ENCODE measurements around the gene CDHR2. TPM values are rescaled to one million over a fixed set of nuclear protein-coding genes. Genes with fewer than 3 reads are reported as not detected.

The CDHR2 gene
- total and polyA plus RNA-seq, 12 donors, result 0.03 to 0.22 (median 0.19) TPM; not detected in 9

- TF ChIP-seq, protein P1, sequence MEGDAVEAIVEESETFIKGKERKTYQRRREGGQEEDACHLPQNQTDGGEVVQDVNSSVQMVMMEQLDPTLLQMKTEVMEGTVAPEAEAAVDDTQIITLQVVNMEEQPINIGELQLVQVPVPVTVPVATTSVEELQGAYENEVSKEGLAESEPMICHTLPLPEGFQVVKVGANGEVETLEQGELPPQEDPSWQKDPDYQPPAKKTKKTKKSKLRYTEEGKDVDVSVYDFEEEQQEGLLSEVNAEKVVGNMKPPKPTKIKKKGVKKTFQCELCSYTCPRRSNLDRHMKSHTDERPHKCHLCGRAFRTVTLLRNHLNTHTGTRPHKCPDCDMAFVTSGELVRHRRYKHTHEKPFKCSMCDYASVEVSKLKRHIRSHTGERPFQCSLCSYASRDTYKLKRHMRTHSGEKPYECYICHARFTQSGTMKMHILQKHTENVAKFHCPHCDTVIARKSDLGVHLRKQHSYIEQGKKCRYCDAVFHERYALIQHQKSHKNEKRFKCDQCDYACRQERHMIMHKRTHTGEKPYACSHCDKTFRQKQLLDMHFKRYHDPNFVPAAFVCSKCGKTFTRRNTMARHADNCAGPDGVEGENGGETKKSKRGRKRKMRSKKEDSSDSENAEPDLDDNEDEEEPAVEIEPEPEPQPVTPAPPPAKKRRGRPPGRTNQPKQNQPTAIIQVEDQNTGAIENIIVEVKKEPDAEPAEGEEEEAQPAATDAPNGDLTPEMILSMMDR (IDR thresholded peaks at IDR 0.05), result no peak
- DNase-seq (no peak), ATAC-seq (no peak)
- Histone ChIP-seq H3K27me3 (no peaks in the 10 kb centered on the region), H3K27ac (no peak overlapping the region), H3K4me3 (no peak overlapping the region), H3K36me3 (peaks cover 0 to 13% (median 4%) of the 10 kb centered on the region in 9 donors), H3K4me1 (no peaks in the 10 kb centered on the region), H3K9me3 (no peaks in the 10 kb centered on the region)
- intact Hi-C loops (cut with DNase I), result no loop called here
- 66 to 71% methylated on average over 11 of the region's 11 CpGs for WGBS, 2 donors
These were observed 34.7 kb upstream of the CDHR2 start for GRCh38 chr5:176514244-176514950.

DNA sequence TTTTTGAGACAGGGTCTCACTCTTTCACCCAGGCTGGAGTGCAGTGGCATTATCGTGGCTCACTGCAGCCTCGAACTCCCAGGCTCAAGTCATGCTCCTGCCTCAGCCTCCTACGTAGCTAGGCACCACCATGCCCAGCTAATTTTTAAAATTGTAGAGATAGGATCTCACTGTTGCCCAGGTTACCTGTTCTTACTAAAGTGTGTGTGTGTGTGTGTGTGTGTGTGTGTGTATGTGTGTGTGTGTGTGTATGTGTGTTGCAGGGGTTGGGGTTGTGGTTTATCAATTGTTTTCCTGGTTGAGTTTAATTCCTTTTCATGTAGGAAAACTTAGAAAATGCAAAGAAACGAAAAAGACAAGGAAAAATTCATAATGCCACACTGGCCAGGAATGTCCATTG is 33.7 kb upstream of the CDHR2 start:
- WGBS, 2 donors, result 90% methylated on average over 4 of the region's 4 CpGs
- no peaks in the 10 kb centered on the region for H3K9me3 ChIP-seq
- ATAC-seq, result no peak
- TF ChIP-seq, protein P1 (IDR thresholded peaks at IDR 0.05), result no peak
- no peaks in the 10 kb centered on the region for H3K4me1 ChIP-seq
- peaks cover 0 to 3% (median 0%) of the 10 kb centered on the region in 9 donors for H3K36me3 ChIP-seq
- DNase-seq, result no peak
- H3K27ac ChIP-seq, result no peak overlapping the region
- no peak overlapping the region for H3K4me3 ChIP-seq
- intact Hi-C loops (cut with DNase I), result no loop called here
- H3K27me3 ChIP-seq, result no peaks in the 10 kb centered on the region

GRCh38 chr5:176517053-176517661 is 32.0 kb upstream of the CDHR2 start:
- no peak for ATAC-seq

GRCh38 chr5:176519810-176520720 is 29.1 kb upstream of the CDHR2 start:
- H3K36me3 ChIP-seq, result peaks cover 0 to under 1% (median 0%) of the 10 kb centered on the region in 9 donors
- intact Hi-C loops (cut with DNase I), result no loop called here
- TF ChIP-seq, protein P1 (IDR thresholded peaks at IDR 0.05), result no peak
- no peak overlapping the region for H3K27ac ChIP-seq
- ATAC-seq, result no peak
- no peaks in the 10 kb centered on the region for H3K27me3 ChIP-seq
- no peaks in the 10 kb centered on the region for H3K4me1 ChIP-seq
- H3K4me3 ChIP-seq, result no peak overlapping the region
- 76 to 81% methylated on average over 16 of the region's 16 CpGs for WGBS, 2 donors
- no peak for DNase-seq
- H3K9me3 ChIP-seq, result no peaks in the 10 kb centered on the region

More at GRCh38 chr5:176517053-176517661, 32.0 kb upstream of the CDHR2 start:
- H3K36me3 ChIP-seq, result no peaks in the 10 kb centered on the region
- no peaks in the 10 kb centered on the region for H3K4me1 ChIP-seq
- H3K9me3 ChIP-seq, result no peaks in the 10 kb centered on the region
- TF ChIP-seq, protein P1 (IDR thresholded peaks at IDR 0.05), result no peak
- intact Hi-C loops (cut with DNase I), result no loop called here
- H3K27me3 ChIP-seq, result no peaks in the 10 kb centered on the region
- H3K27ac ChIP-seq, result no peak overlapping the region
- 77 to 79% methylated on average over 7 of the region's 7 CpGs for WGBS, 2 donors
- DNase-seq, result no peak
- H3K4me3 ChIP-seq, result no peak overlapping the region
